WERI-Rb-1 (cell line): ENCODE data around the gene MAN1C1.

Source experiments
- DNase-seq: peaks from one replicate; pipeline ENCODE4 v3.0.0-alpha.2; 2020
- H3K27ac ChIP-seq: fragments of 250-450 bp; sonication (Bioruptor Pico); 2 replicates; pipeline ENCODE4 v1.5.1; 2020; ENCODE audit warnings: mild to moderate bottlenecking, moderate library complexity
- H3K27me3 ChIP-seq: fragments of 250-450 bp; sonication (Bioruptor Pico); 2 replicates; pipeline ENCODE4 v1.5.1; 2021; ENCODE audit warnings: mild to moderate bottlenecking, low read depth, moderate library complexity; ENCODE audit not compliant: insufficient read depth, severe bottlenecking
- H3K36me3 ChIP-seq: fragments of 250-450 bp; sonication (Bioruptor Pico); 2 replicates; pipeline ENCODE4 v1.5.1; 2020; ENCODE audit warnings: mild to moderate bottlenecking, moderate library complexity
- H3K4me3 ChIP-seq: 2 replicates; pipeline ENCODE4 v1.5.1; 2011; ENCODE audit warnings: low read depth, mild to moderate bottlenecking, control low read depth, low read length
- H3K9me3 ChIP-seq: fragments of 250-450 bp; sonication (Bioruptor Pico); 2 replicates; pipeline ENCODE4 v1.5.1; 2021; ENCODE audit warnings: mild to moderate bottlenecking, moderate library complexity; ENCODE audit not compliant: severe bottlenecking
- CTCF ChIP-seq: IDR thresholded peaks from 2 replicates; pipeline ENCODE4 v1.5.1; 2011; ENCODE audit warnings: low read depth, mild to moderate bottlenecking, control low read depth, inconsistent platforms, low read length

The MAN1C1 gene

GRCh38 chr1:25765136-25765922, 148.7 kb downstream of the MAN1C1 start:
- Histone ChIP-seq H3K27me3 (no peaks in the 10 kb centered on the region), H3K4me3 (no peak overlapping the region), H3K36me3 (no peaks in the 10 kb centered on the region), H3K27ac (peak overlapping the region; percentile 51), H3K9me3 (no peaks in the 10 kb centered on the region)
- DNase-seq, result no peak
- no peak for TF ChIP-seq CTCF

GRCh38 chr1:25765923-25766589, 149.5 kb downstream of the MAN1C1 start:
- Histone ChIP-seq H3K27me3 (no peaks in the 10 kb centered on the region), H3K4me3 (no peak overlapping the region), H3K27ac (peak overlapping the region; percentile 51), H3K36me3 (no peaks in the 10 kb centered on the region), H3K9me3 (no peaks in the 10 kb centered on the region)
- peak; percentile 53 for DNase-seq
- TF ChIP-seq CTCF, result no peak

GRCh38 chr1:25766721-25767436, 150.3 kb downstream of the MAN1C1 start:
- no peaks in the 10 kb centered on the region for H3K9me3 ChIP-seq
- no peak for DNase-seq
- TF ChIP-seq CTCF, result no peak

GRCh38 chr1:25767437-25767770, 150.8 kb downstream of the MAN1C1 start:
- H3K27ac ChIP-seq, result no peak overlapping the region
- H3K4me3 ChIP-seq, result no peak overlapping the region
- no peak for TF ChIP-seq CTCF
- H3K9me3 ChIP-seq, result no peaks in the 10 kb centered on the region
- H3K36me3 ChIP-seq, result no peaks in the 10 kb centered on the region
- no peaks in the 10 kb centered on the region for H3K27me3 ChIP-seq
- no peak for DNase-seq

More at GRCh38 chr1:25766721-25767436, 150.3 kb downstream of the MAN1C1 start:
- Histone ChIP-seq H3K27ac (peak overlapping the region; percentile 51), H3K36me3 (no peaks in the 10 kb centered on the region), H3K4me3 (no peak overlapping the region), H3K27me3 (no peaks in the 10 kb centered on the region)

- Histone ChIP-seq H3K27me3 (no peaks in the 10 kb centered on the region), H3K27ac (no peak overlapping the region), H3K9me3 (no peaks in the 10 kb centered on the region), H3K36me3 (no peaks in the 10 kb centered on the region), H3K4me3 (no peak overlapping the region)
- no peak for DNase-seq
- no peak for TF ChIP-seq CTCF
These were observed 152.4 kb downstream of the MAN1C1 start for GRCh38 chr1:25768999-25769398.
